NCI-H1436 treated with DMSO at 0.1 percent for 48 hours (cell line): ENCODE data around the gene MBD3L3.
"Not testable (repeated sequence)": the region's sequence is repeated elsewhere in the genome, so short reads cannot be mapped to it uniquely, and the experiment has no call there.

Experiments
- DNase-seq: peaks from one replicate; lab custom pipeline; 2025; lab: John Stamatoyannopoulos, UW

Gene MBD3L3

GRCh38 chr19:7063339-7063738 lies 4.9 kb upstream of the MBD3L3 start:
- no peak for DNase-seq

GRCh38 chr19:7059977-7060376 lies 1.5 kb upstream of the MBD3L3 start:
- DNase-seq = not testable (repeated sequence)

DNA sequence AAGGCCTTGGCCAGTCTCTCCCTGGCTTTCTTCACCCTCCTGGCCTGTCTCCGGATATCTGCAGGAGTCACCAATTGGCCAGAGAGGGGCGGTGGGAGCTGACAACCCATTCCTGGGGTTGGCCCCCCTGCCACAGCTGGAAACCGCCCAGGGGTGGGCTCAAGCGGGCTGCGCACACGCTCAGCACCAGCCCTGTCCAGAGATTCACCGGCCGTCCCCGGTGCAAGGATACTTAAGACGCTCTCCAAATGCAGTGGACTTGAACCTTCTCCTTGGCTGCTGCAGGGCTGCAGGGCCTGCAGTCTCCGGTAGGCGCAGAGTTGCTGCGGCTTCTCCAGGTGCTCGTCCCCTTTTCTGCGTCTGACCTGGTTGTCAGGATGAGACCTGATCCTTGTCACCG lies 2.1 kb downstream of the MBD3L3 start:
- DNase-seq = not testable (repeated sequence)

DNA sequence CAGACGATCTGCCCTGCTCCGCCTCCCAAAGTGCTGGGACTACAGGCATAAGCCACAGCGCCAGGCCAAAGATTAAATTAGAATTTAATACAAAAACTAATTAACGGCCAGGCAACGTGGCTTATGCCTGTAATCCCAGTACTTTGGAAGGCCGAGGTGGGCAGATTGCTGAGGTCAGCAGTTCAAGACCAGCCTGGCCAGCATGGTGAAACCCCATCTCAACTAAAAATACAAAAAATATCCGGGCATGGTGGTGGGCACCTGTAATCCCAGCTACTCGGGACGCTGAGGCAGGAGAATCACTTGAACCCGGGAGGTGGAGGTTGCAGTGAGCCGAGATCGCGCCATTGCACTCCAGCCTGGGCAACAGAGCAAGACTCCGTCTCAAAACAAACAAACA lies 2.8 kb downstream of the MBD3L3 start:
- not testable (repeated sequence) for DNase-seq

- DNase-seq = not testable (repeated sequence)
Measured at GRCh38 chr19:7054635-7055368, 3.7 kb downstream of the MBD3L3 start.

GRCh38 chr19:7052896-7053295 lies 5.6 kb downstream of the MBD3L3 start:
- DNase-seq = not testable (repeated sequence)

- DNase-seq = not testable (repeated sequence)
Measured at GRCh38 chr19:7051421-7051820, 7.1 kb downstream of the MBD3L3 start.

- DNase-seq = not testable (repeated sequence)
Measured at GRCh38 chr19:7049021-7049420, 9.5 kb downstream of the MBD3L3 start, which contains the start of gene MBD3L2. MBD3L2 (plus strand) TSS chr19:7049321; CDS start chr19:7049374, 53 bp downstream.

DNA sequence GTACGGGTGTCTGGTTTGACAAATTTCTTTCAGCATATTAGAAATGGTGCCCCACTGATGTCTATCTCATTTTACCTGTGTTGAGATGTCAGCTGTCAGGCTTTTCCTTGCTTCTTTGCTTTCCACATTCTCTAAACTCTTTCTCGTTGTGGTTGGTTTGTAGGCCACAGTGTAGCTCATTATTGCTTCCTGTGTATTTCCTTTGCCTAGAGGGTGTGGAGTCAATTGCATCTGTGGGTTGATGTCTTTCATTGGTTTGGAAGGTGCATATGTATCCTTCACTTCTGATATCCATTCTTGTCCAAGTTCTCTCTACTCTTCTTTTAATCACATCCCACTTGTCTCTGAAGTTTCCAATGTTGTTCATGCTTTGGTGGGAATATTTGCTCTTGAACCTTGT lies 16.9 kb downstream of the MBD3L3 start:
- not testable (repeated sequence) for DNase-seq

GRCh38 chr19:7040079-7040478 lies 18.4 kb downstream of the MBD3L3 start, which contains the start of gene MBD3L4:
MBD3L4 (minus strand) TSS chr19:7040179; CDS start chr19:7040144, 35 bp downstream.
- DNase-seq = not testable (repeated sequence)

DNA sequence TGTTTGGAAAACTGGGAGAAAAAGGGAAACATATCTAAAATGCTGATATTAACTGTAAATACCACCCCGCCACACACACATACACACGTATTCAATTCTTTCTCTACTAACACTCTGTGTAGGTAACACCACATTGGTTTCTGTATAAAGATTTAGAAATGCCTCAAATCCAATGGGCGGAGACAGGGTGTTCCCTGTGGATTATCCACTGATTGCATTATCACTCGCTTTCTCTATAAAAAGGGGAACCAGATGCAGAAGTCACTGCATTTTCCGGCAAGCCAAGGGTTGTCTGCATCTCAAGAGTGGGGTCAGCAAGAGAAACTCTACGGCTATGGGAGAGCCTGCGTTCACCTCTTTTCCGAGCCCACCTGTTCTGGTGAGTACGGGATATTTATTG lies 28.2 kb downstream of the MBD3L3 start, which contains the start of gene MBD3L5:
TSS of gene MBD3L5 (plus strand) at position 301 of the 400 bp plus-strand sequence. CDS start at position 335, 34 bp downstream.
- not testable (repeated sequence) for DNase-seq

DNA sequence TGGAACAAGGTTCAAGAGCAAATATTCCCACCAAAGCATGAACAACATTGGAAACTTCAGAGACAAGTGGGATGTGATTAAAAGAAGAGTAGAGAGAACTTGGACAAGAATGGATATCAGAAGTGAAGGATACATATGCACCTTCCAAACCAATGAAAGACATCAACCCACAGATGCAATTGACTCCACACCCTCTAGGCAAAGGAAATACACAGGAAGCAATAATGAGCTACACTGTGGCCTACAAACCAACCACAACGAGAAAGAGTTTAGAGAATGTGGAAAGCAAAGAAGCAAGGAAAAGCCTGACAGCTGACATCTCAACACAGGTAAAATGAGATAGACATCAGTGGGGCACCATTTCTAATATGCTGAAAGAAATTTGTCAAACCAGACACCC lies 29.7 kb downstream of the MBD3L3 start:
- not testable (repeated sequence) for DNase-seq

DNA sequence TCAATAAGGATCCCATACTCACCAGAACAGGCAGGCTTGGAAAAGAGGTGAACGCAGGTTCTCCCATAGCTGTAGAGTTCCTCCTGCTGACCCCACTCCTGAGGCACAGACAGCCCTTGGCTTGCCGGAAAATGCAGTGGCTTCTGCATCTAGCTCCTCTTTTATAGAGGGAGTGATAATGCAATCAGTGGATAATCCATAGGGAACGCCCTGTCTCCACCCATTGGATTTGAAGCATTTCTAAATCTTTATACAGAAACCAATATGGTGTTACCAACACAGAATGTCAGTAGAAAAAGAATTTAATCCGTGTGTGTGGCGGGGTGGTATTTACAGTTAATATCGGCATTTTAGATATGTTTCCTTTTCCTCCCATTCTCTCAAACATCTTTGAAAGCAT lies 37.1 kb downstream of the MBD3L3 start, which contains the start of gene MBD3L2B:
TSS of gene MBD3L2B (minus strand) at position 101 of the 400 bp plus-strand sequence. CDS start at position 67, 34 bp downstream.
- DNase-seq = not testable (repeated sequence)

DNA sequence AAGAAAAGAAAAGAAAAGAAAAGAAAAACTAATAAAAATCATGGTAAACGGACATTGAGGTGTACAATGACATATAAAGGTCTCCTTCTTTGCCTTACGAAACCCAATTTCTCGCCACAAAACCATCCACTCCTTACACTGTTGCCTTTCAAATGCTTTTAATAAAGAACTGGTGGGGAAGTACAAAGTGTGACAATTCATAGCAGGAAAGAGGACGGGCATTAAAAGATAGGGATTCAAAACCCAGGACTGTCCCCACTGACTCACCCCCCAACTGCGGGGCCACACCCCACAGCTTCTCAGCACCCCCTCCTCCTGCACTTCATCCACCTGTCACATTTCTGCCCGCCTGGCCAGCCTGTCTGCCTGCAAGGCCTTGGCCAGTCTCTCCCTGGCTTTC lies 39.6 kb downstream of the MBD3L3 start:
- DNase-seq = no peak

GRCh38 chr19:7013678-7014077 lies 44.8 kb downstream of the MBD3L3 start:
- DNase-seq = no peak

DNA sequence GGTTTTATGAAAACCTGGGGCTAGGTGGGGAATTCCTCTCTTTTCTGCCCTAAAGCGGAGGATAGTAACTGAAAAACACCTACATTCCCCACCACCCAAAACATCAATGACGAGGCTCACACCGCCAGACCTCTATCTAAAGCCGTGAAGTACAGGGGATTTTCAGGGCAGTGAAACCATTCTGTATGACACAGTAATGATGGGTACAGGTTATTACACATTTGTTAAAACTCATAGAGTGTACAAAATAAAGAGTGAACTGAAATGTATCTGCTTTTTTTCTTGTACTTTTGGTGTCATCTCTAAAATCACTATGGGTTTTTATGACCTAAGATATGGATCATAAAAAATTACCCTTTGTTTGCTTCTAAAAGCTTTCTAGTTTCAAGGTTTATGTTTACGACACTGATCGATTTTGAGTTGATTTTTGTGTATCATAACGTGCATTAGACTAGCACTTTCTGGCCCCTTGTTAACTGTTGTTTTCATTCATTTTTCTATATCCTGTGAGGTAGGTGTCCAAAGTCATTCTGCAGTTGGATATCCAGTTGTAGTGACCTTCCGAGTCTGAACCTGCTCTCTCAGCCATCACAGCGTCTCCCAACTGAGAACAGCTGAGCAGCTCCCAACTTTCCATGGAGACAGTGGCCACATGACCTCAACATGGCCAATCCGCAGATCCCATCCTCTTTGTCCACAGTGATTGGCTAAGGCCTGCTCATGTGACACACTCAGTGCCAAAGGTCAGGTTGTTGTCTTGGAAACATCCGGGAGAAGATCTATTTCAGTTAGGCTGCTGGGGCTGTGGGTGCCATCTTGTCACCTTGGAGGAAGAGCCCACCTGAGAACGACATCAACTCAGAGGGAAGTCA lies 47.5 kb downstream of the MBD3L3 start:
- no peak for DNase-seq

DNA sequence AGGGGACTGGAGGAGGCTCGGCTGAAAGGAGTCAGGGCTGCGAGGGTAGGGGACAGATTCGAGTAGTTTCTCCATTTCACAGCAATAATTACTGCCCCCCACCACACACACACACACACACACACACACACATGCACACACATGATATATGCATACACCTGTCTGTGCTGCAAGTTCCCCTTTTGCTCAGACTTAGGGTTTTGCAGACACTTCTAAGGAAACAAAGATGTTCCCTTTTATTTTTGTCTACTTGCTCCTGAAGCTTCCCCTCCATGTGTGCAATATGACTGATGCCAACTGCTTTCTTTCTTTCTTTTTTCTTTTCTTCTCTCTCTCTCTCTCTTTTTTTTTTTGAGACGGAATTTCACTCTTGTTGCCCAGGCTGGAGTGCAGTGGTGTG lies 50.6 kb downstream of the MBD3L3 start:
- no peak for DNase-seq
